ENCODE data around the gene PCDHGA12.

- TF ChIP-seq EZH2 (IDR thresholded peaks at IDR 0.05; ENCODE audit: low read length, unreplicated experiment) (no peak), CTCF (conservative IDR thresholded peaks at IDR 0.05; ENCODE audit: low read depth, low read length) (no peak), EZH2phosphoT487 (IDR thresholded peaks at IDR 0.05; ENCODE audit: borderline replicate concordance, low read length) (no peak)
These were observed 20.6 kb upstream of the PCDHGA12 start for GRCh38 chr5:141409598-141410306.

Data from PC-3 (cell line).